Activated T-helper 1 cell treated with Interleukin-2 at 50 U/mL for 16 hours (primary cell): Measurements from ENCODE around the gene PRKCE.

Experiments
- DNase-seq: peaks from one replicate; pipeline ENCODE4 v3.0.0-alpha.2; 2020; ENCODE audit warnings: low read depth

PRKCE gene

DNA sequence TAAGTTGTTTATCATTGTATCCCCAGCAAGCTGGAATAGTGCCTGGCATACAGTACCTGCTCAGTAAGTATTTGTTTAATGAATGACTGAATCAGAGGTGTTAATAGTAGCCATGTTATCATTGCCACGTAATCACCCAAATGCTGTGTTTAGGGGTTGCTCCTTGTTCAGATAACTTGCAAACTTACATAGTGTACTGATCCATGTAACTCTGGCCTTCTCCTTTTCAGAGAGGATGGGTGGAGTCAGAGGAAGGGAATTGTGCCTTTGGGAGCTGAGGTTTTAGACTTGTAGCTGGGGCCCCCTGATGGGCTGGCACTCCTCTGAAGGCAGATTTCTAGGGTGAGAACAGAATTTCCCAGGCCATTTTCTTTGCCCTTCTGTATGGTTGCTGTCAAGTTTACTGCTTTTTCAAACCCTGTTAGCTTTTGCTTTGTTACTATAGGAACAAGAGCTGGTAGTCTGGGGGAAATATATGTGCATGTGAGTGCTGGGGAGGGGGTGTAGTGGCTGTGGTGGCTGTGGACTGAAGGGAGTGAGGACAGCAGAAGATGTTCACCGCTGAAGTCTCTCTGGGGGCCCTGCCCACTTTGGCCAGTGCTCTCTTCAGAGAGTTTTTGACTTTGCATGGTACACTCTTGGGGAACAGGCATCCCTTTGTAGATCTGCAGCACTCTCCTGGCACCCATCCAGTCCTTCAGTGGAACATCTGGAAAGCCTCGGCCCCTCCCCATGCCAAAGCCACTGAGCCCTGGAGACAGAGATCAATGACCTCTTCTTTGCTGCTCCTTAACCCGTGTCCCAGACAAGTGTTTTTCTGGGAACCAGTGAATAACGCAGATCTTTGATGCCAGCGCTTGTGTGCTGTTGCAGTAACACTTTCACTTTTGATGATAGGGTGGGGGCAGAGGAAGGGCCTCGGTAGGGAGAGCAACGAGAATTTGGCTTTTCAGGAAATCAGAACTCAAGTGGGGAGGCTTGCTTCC lies 209.0 kb downstream of the PRKCE start:
- no peak for DNase-seq

DNA sequence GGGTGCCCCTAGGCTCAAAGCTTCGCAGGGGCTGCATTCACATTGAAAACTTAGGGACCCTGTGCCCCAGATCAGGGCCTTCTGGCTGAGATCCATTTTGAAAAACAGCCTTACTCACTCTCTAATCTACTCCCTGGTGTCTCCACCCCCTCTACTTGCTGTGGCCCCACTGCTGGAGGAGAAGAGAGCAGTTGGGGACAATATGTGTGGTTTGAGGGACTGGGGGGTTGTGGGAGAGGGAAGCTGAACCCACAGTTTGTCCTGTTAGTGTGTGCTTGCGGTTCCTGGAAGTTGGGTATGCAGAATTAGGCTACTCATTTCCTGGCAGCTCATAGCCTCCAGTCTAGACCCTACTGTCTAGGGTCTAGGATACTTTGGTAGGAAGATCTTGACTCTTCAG lies 211.4 kb downstream of the PRKCE start:
- DNase-seq: no peak

- no peak for DNase-seq
Observed at GRCh38 chr2:45864121-45864520, 212.6 kb downstream of the PRKCE start.

- no peak for DNase-seq
Observed at GRCh38 chr2:45867349-45867748, 215.9 kb downstream of the PRKCE start.

DNA sequence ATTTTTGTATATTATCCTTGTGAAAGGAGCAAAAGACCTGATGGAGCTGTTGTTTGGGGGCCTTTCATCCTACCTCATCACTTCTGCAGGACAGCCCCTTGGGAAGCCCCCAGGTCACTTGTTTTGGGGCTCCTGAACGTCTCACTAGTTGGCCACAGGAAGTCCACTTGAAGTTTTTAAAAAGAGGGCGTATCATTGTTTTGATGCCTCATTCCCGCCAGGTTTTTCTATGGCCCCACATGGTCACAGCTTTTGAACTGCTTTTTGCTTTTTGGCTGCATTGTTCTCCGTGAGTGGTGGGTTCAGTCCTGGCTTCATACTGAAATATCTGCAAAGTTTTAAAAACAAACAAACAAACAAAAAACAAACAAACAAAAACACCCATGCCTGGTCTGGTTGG lies 216.3 kb downstream of the PRKCE start:
- no peak for DNase-seq

DNA sequence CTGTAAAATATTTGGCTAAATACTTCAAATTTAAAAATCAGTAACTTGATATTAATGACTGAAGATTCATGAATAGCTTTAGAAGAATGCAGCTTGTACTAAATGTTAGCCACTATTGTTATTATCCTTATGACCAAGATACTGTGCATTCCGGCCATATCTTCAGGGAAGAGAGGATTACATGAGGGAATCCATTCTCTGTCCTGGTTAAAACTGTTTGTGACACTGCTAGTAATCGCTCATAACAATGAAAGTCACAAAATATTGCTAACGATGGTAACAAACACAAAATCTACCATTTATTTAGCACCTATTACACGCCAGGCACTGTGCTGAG lies 217.7 kb downstream of the PRKCE start:
- DNase-seq: no peak

- DNase-seq: no peak
Observed at GRCh38 chr2:45871025-45871424, 219.6 kb downstream of the PRKCE start.

- DNase-seq: no peak
Observed at GRCh38 chr2:45871541-45871940, 220.1 kb downstream of the PRKCE start.

DNA sequence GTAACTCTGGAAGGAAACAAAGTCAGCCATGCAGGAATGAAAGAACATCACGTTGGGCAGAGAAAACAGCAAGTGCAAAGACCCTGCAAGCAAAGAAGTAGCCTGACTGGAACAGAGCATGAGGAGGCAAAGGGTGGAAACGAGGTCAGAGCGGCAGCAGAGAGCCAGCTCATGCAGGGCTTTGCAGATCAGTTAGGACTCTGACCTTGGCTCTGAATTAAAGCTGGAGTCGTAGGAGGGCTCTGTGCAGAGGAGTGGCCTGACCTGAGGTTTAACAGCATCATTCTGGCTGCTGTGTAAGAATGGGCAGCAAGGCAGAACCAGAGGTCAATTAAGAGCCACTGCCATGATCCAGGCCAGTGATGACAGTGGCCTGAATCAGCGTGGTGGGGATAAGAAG lies 220.7 kb downstream of the PRKCE start:
- DNase-seq: no peak

DNA sequence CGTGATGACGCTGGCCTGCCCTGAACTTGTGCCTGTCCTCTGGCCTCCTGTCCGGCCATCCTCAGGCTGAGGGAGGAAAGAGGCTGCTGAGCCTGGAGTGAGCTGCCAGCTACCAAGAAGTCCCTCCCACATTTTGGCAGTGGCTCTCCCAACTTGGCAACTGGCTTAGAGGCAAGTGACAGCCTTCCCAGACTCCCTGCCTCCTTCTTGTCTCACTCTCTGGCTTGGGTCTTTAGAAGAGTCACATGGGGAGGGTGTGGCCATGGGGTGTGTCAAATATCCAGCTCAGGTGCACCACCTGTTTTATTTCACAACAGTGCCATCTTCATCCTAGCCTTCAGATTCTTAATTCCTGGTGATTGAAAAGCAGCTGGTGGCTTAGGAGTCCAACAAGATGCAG lies 222.9 kb downstream of the PRKCE start:
- no peak for DNase-seq

- no peak for DNase-seq
Observed at GRCh38 chr2:45876611-45877010, 225.1 kb downstream of the PRKCE start.

DNA sequence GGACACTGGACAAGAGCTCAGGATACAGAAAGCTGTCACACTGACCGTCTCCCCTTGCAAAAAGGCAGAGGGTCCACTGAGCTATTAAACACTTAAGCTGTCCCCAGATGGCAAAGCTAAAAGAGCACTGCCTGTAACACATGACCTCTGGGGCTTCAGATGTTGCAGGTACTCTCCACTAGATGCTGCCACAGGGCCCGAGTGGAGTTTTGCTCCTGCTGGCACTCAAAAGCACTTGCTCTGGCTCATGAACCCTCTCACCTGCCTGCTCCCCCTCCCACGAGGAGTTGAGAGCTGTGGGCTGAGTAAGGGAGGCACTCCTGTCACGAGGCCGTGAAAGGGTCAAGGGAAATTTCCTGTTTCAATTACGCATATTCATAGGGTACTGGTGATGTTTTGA lies 227.9 kb downstream of the PRKCE start:
- no peak for DNase-seq

DNA sequence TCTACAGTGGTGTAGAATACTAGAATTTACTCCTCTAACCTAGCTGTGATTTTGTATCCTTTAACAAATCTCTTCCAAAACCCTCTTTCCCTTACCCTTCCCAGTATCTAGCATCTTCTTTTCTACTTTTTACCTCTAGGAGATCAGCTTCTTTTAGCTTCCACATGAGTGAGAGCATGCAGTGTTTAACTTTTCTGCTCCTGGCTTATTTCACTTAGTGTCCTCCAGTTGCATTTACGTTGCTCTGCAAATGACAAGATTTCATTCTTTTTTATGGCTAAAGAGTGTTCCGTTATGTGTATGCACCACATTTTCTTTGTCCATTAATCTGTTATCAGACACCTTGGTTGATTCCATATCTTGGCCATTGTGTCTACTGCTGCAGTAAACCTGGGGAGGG lies 228.5 kb downstream of the PRKCE start:
- DNase-seq: no peak

GRCh38 chr2:45881970-45882581 lies 230.6 kb downstream of the PRKCE start:
- no peak for DNase-seq

GRCh38 chr2:45882707-45883602 lies 231.5 kb downstream of the PRKCE start:
- DNase-seq: no peak

DNA sequence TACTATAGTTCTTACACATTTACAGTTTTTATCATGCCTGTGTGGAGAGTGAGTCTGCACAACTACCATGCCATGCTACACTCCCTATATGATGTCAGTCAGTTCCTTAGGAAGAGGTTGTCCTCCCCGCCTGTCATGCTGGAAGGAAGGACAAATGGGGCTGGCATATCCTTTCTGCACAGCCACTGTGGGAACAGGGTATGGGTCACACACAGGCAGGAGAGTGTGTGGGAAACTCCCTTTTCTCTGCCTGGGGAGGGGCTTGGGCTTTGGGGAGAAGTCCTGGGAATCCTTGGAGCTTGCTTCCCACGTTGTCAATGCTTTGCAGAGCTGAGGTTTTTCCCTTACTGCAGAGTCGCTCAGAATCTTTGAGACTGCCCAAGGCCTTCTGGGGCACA lies 232.1 kb downstream of the PRKCE start:
- DNase-seq: no peak

DNA sequence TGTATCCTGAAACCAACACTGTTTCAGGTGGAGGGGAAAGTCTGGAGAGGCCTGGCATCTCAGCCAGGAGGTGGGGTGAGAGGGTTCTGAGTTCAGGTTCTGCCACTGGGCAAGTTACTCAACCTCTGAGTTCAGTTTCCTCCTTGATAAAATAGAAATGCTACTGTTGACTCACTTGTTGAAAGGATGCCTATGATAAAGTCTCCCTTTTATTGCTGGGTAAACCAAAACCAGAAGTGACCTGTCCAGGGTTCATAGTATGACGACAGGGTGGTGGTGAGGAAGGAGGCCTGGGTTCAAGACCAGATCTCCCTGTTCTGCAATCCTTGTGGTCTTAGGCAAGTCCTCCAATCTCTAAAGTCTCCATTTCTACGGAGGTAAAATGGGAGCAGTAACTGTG lies 232.7 kb downstream of the PRKCE start:
- no peak for DNase-seq

DNA sequence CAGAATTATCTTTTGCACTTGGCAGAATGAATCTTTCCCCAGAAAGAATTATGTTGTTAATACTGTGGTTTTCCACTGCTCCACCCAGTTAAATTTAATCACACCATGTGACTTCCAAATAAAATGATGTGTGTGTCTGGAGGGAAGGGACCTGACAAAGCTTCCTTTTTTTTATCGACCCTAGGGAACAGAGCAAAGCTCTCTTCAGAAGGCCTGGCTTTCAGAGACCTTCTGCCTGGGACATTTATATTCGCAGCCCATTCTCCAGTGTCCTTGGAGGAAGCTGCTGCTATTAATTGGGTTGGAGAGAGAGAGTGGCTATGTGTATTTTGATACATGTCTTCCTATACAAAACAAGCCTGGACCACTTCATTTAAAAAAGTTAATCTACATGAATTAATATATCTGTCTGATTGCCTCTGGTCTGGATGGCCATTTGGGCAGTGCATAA lies 233.7 kb downstream of the PRKCE start:
- no peak for DNase-seq

DNA sequence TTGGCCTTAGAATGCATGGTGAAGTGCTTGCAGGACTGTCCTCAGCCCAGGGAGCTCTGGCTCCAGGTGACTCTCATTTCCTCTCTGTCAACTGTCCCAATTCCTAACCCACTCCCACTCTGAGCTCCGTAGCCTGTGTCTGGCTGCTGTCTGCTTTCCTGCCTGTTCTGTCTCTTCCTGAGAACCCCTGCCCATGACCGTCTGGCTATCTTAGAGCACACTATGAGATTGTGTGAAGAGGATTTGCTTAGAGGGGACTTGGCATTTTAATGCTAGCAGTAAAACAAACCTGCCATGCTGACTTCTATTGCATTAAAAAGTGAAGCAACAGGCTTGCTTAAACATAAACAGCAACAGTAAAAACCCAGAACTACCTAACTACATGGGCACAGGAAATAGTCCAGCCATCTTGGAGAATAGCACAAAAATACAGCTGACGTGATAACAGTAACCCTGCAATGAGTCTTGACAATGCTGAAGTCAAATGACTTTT lies 234.7 kb downstream of the PRKCE start:
- DNase-seq: no peak

- no peak for DNase-seq
Observed at GRCh38 chr2:45888167-45888566, 236.7 kb downstream of the PRKCE start.

- DNase-seq: no peak
Observed at GRCh38 chr2:45888641-45889040, 237.2 kb downstream of the PRKCE start.

DNA sequence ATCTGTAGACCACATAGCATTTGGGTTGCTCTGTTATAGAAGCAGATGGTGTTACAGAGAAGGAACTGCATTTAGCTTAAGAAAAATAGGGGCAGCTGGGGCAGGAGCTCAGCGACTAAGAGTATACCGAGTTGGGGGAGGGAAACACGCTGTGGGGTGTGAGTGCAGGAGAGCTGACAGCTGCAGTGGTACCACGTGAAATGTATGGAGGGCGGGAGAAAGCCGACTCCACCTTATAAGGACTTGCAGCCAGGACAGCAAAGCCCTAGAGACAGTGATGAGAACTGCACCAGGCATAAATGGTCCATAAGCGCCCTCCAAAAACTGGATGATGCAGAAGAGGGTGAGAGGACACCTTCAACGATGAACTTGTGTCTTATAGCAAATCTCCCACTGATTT lies 237.6 kb downstream of the PRKCE start:
- DNase-seq: no peak
